GM19324 (cell line): ENCODE data around the gene ITIH2.
A peak's percentile ranks its signal among the peaks of the same experiment; 100 is the strongest.
"Not testable (repeated sequence)": the region's sequence is repeated elsewhere in the genome, so short reads cannot be mapped to it uniquely, and the experiment has no call there.

Experiments
- ATAC-seq: cut with Tn5 transposase; IDR thresholded peaks from one replicate; pipeline ENCODE4 v1.9.1; 2021; ENCODE audit warnings: mild to moderate bottlenecking, moderate library complexity; ENCODE audit not compliant: unreplicated experiment, low FRiP score

Gene ITIH2

DNA sequence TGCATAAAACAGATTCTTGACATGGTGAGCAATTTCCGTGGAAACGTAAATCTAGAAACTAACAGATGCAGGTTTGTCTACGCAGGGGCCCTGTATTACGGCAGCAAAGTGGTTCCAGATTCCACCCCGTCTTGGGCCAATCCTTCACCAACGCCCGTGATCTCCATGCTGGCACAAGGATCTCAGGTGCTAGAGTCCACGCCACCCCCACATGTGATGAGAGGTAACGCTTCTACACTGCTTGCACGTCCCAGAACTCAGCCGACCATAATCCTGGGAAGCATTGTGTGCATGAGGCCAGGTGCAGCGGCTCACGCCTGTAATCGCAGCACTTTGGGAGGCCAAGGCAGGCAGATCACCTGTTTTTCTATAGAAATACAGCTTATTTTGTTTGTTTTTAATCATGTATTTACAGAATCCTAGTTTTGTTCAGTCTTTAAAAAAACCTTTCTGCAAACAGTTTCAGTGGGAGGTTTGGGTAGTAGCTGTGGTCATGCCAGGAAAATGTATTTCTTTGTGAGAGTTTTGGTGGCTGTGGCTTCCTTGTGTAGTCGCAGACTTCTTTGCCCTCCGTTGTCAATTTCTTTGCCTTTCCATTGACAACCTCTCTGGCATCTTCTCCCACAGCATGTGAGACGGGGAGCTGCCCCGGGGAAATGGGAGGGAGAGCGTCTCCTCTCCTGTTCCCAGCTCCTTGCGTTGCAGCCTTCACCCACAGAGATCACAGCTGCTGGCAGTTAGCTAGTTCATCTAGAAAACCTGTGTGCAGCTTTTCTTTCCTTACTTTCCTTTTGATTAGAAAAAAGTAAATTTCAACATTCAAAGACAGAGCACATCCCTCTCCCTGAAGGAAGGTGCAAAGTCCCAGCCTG, 35.7 kb downstream of the ITIH2 start:
- no peak for ATAC-seq

DNA sequence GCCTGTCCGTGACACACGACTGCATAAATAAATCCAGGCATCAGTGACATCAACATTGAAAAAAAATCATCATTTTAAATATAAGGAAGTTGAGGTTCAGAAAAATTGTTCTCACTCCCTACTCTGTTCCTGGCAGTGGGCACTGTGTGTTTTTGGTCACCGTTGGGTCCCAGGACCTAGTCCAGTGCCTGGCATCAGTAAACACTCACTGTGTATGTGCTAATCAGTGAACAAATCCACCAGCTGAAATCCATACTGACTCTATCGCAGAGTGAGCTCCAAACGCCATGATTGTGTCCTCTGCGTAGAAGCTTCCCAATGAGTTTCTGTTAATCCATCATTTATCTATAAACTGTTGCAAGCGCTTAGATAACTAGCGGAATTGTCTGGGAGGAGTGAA, 41.2 kb downstream of the ITIH2 start:
- no peak for ATAC-seq

DNA sequence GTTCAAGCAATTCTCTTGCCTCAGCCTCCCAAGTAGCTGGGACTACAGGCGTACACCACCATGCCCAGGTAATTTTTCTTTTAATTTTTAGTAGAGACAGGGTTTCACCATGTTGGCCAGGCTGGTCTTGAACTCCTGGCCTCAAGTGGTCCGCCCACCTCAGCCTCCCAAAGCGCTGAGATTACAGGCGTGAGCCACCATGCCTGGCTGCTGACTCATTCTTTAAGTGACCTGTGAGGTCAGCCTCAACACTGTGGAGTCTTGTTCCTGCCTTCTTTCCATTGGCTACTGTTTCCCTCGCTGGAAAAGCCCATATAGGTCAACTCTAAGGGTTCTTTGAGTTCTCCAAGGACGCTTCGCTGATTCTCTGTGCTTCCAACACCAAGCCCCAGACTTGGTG, 45.5 kb downstream of the ITIH2 start:
- not testable (repeated sequence) for ATAC-seq

DNA sequence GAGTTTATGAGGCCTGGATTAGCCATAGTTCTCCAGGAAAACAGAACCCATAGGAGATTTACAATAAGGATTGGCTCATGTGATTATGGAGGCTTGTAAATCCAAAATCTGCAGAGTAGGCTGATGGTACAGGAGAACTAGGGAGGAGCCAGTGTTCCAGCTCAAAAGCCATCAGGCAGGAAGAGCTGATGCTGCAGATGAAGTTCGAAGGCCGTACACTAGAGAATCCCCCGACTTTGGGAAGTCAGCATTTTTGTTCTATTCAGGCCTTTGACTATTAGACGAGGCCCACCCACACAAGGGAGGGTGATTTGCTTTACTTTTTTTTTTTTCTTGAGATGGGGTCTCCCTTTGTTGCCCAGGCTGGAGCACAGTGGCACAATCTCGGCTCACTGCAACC, 47.1 kb downstream of the ITIH2 start:
- ATAC-seq: no peak

DNA sequence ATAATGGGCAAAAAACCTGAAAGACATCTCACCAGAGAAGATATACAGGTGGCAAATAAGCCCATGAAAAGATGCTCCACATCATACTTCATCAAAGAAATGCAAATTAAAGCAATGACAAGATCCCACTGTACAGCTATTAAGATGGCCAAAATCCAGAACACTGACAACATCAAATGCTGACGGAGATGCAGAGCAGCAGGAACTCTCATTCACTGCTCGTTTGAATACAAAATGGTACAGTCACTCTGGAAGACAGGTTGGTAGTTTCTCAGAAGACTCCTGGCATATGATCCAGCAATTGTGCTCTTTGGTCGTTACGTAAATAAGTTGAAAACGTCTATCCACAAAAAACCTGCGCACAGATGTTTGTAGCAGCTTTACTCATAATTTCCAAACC, 49.1 kb downstream of the ITIH2 start:
- no peak for ATAC-seq

DNA sequence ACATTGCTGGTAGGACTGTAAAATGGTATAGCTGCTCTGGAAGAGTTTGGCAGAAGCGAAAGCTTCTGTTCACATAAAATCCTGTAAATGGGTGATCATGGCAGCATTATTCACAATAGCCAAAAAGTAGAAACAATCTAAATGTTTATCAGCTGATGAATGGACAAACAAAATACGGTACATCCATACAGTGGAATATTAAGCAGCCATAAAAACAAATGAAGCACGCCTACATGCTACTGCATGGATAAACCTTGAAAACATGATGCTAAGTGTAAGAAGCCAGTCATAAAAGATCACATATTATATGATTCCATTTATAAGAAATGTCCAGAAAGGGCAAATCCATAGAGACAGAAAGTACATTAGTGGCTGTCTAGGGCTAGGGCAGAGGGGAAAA, 52.0 kb downstream of the ITIH2 start:
- ATAC-seq: no peak

DNA sequence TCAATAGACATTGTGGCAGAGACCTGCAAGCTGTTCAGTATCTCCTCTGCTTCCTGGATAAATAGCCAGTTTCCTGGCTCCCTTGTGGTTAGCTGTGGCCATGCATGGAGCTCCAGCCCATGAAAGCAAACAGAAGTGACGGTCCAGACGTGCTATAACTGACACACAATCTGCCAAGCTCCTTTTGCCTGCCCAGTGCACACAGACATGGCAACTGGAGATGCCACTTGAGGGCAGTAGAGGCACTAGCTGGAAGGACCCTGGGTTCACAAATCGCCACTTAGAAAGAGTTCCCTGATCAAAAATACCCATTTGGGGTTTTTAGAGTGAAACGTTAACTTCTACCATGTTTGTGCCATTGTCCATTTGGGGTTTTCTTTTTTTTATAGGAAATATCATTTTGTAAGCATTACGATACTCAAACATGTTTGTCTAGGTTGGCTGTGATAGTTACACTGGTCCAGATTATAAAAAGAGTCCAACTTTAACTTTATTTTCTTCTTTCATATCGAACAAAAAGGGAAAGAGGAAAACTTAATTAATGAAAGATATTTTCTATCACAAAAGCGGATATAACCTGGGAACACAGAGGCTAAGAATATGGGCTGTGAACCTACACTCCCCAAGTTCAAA, 53.4 kb downstream of the ITIH2 start:
- no peak for ATAC-seq

DNA sequence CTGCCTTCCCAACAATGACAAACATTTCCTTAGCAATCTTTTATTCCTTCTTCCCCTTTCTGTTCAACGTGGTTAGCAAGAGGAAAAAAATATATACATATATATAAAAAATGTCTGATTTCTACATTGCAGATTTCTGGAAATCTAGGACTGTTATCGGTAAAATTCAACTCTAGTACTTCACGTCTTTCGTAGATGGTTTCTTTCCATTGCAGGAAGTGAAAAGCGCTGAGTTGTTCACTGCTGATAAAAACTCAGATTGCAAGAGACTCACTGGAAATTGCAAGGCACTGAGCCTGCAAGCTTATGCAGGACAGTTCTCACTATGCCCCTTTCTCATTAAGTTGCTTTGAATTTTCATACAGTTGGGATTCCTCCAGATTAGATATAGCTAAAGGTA, 60.8 kb downstream of the ITIH2 start:
- no peak for ATAC-seq

DNA sequence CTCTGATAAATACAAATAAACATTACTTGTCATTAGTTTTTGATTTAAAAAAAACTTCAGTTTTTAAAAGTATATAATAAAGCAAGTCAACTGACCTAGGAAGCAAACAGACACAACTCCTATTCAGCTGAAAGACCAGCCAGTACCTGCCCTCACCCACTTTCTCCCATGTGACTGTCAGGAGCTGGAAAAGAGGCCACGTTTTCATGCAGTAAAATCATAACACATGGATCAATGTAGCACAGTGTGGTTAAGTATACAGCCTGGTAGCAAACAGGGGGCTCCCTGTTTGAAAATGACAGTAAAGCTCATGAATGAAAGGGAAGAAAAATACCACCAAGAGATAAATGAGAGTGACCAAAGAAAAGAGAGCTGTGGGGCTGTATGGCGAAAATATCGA, 63.1 kb downstream of the ITIH2 start:
- no peak for ATAC-seq

DNA sequence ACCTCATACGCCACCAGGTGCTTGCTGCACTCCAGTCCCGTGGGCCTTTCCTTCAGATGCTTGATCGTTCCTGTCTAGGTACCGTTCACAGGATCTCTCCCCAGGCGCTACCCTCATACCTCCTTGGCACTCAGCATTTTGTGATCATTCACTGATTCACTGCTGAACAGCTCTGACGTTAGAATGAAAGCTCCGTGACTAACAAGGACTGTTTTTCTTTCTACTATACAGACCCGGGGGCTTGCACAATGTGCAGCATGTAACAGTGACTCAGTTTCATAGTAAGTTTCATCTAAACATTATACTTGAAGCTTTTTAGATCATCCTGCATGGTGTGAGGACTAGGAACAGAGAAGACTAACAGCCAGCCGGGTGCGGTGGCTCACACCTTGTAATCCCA, 64.1 kb downstream of the ITIH2 start:
- no peak for ATAC-seq

DNA sequence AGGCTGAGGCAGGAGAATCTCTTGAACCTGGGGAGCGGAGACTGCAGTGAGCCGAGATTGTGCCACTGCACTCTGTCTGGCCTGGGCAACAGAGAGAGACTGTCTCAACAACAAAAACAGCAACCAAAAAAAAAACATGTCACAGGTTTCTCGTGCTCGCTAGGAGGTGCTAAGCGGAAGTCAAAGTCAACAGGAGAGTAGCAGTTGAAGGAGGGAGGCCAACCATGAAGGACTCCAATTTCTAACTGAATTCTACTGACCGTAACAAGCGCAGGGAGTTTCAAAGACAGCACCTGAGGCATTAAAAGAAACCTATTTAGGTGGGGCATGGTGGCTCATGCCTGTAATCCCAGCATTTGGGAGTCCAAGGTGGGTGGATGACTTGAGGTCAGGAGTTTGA, 65.3 kb downstream of the ITIH2 start:
- no peak for ATAC-seq

DNA sequence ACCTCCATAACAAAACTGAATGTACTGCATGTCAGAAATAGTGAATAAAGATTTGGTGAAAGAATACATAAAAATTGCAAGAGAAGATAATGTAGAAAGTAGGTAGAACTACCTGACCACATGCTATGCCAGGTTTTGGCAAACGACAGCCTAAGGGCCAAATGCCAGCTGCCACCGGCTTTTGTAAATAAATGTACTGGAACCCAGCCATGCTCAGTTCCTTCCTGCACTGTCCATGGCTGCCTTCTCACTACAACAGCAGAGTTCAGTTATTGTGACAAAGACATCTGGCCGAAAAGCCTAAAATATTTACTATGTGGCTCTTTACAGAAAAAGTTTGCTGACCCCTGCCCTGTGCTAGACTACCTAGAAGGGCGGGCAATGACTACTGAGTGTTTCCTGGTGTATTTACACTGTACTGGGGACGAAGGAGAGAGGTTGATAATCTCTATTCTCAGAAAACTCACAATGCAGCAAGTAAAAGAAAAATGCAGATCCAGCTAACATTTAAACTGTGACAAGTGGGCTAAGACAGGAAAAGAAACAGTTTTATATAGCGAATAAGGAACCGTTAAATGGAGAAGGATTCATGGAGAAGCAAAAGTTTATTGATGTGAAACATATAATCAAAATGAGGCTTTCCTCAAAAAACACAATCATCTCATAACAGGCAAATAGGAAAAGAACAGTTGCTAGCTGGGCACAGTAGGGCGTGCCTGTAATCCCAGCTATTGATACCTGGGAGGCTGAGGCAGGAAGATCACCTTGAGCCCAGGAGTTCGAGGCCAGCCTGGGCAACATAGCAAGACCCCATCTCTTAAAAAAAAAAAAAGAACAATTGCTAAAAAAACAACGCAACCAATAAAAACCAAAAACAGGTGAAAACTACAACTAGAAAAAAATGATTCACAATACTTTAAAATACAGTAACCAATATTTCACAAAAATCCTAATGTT, 71.0 kb downstream of the ITIH2 start:
- ATAC-seq: no peak

DNA sequence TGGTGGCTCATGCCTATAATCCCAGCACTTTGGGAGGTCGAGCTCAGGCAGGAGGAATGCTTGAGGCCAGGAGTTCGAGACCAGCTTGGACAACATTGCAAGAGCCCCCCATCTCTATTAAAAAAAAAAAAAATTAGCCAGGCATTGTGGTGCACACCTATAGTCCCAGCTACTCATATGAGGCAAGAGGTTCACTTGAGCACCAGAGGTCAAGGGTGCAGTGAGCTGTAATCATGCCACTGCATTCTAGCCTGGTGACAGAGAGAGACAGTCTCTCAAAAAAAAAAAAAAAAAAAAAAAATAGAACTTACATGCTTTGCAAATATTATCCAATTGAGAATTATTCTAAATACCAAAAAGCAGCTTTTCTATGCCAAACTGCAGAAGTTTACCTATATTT, 73.7 kb downstream of the ITIH2 start:
- no peak for ATAC-seq

DNA sequence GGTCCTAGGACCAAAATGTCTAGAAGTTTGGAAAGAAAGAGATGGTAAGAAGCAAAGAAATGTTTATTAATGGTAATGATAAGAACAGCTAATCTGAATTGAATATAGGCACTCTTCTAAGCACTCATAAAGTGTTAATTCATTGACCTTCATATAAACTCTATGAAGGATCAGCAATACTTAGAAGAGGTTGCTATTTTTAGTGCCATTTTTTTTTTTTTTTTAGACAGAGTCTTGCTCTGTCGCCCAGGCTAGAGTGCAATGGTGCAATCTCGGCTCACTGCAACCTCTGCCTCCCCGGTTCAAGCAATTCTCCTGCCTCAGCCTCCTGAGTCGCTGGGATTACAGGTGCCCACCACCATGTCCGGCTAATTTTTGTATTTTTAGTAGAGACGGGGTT, 79.1 kb downstream of the ITIH2 start:
- ATAC-seq: not testable (repeated sequence)

DNA sequence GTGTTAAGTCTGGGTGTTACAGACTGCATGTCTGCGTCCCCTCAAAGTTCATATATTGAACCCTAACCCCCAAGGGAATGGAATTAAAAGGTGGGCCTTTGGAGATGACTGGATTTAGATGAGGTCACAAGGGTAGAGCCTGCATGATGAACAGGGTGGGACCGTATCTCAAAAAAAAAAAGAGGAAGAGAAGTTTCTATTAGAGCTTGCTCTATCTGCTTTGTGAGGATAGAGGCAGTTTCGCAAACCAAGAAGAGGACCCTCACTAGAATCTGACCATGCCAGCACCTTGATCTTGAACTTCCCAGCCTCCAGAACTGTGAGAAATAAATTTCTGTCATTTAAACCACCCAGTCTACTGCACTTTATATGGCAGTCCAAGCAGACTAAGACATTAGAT, 83.3 kb downstream of the ITIH2 start:
- no peak for ATAC-seq

DNA sequence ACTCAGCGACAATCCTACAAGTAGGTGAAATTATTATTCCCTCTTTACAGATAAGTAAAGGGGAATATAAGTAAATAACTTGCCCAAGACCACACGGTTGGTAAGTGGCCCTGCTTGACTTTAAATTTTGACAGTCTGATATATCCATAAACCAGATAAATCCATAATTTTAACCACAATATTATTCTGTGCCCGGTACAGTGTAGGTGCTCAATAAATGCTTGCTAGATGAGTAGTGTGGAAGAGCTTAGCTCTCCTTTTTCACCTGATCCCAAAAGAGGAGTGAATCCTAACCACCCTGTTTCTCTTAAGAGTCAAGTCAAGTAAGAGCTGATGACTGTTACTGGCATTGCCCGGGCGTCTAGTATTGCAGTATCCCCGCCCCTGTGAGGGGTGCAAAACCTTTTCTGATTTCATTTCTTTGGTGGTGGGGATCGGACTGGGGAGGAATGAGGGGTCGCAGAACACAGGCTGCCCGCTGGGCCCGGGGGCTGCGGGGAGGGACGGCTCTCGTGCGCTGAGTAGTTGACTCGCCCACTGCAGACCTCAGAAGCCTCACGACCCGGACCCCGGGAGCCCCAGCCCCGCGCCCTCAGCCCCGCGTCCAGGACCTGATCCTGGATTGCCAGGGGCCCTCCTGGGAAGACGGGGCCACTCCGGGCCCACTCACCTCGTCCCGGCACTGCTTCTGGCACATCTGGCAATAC, 84.2 kb downstream of the ITIH2 start:
- peak; percentile 17 for ATAC-seq

DNA sequence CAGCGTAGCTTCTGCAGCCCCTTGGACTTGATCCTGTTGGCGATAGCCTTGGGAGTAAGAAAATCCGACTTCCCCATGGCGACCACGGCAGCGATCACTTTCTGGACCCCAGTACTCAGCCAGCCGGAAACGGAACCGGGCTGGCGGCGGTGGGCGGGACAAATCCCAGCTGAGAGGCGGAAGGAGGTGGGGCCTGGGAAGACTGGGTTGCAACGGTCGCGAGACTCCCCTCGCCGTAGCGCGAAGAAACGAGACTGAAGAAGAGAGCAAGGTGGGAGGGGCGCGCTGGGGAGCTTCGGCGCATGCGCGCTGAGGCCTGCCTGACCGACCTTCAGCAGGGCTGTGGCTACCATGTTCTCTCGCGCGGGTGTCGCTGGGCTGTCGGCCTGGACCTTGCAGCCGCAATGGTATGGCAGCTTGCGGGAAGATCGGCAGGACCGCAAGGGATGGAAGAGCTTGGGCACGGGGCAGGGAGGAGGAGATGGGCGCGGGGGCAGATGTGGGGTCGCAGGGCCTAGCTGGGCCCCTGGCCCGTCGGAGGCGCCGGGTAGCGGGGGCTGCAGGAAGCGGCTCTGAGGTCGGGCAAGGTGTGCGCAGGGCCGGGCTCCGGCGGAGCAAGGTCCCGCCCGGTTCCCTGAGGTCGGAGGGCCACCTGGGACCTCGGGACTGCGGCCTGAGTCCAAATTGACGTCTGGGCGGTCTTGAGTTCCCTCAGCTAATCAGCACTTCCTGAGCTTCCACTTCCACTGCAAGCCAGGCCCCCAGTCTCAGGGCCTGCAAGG, 84.9 kb downstream of the ITIH2 start, which contains the start of the genes ATP5F1C and KIN:
Gene ATP5F1C, plus strand, starts transcription at position 321 of the 782 bp plus-strand sequence. Its CDS starts 31 bp downstream, at position 352.
Gene KIN, minus strand, starts transcription at position 137 of the 782 bp plus-strand sequence. Its CDS starts 60 bp downstream, at position 77.
- peak; percentile 97 for ATAC-seq

DNA sequence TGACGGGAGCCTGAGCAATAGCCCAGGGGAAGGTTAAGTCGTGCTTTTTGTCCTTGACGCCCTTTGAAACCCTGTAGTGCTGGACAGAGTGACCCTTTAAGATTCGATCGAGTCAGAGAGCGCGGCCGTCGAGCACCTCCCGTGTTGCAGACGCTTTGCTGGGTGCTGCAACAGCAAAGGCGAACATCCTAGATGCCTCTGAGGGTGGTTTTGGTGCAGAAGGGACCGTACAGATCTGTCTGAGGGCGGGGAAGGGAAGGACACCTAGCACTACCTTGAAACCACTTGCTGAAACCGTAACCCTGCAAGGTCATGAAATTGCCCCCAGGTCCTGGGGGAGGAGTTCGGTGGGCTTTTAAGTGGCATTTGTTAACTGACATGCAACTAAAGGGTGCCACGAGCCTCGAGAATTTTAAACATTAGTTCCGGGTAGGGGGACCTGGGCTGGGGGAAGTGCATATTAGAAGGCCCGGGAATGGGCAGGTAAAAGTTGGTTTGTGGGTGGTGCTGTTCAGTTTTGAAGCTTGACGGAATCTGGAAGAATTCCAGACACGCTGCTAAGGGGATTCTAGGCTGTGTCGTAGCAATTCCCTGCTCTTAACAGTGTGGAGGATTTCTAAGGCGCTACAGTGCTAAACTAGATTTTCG, 85.6 kb downstream of the ITIH2 start:
- peak; percentile 19 for ATAC-seq

DNA sequence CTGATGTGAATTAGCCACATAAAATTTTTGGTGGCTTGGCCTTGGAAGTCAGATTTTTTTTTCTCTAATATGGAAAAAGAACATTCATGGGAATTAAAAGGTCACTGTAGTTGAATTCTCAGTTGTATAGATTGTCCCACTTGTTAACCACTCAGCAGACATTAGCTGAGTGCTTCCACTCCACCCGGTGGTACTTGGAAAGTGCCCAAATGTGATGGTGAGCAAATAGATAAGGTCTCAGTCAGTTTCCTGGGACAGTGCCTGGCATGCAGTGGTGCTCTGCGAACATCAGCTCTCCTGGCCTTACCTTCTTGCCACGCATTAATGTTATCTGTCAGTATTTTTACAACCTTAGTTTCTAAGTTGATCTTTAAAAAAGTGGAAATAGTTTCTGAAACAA, 86.3 kb downstream of the ITIH2 start:
- ATAC-seq: no peak
